Muscle layer of duodenum (tissue), 2 donors: ENCODE measurements around the gene ZNF423.

Experiments used
- H3K27ac ChIP-seq: one replicate; pipeline ENCODE4 v1.7.0; 2013; ENCODE audit warnings: mild to moderate bottlenecking, low read length
- H3K27me3 ChIP-seq: one replicate; pipeline ENCODE4 v1.7.0; 2013; ENCODE audit warnings: low read depth, mild to moderate bottlenecking, control low read depth, low read length
- H3K36me3 ChIP-seq, 2 donors: one replicate each; pipeline ENCODE4 v1.7.0; 2013; ENCODE audit warnings: low read length in 2 of 2, control low read depth in 1 of 2, mild to moderate bottlenecking in 1 of 2; ENCODE audit not compliant: insufficient read depth in 2 of 2, control insufficient read depth in 1 of 2
- H3K4me1 ChIP-seq, 2 donors: one replicate each; pipeline ENCODE4 v1.7.0; 2013; ENCODE audit warnings: low read length in 2 of 2, mild to moderate bottlenecking in 2 of 2, control low read depth in 1 of 2, moderate library complexity in 1 of 2; ENCODE audit not compliant: insufficient read depth in 2 of 2, control insufficient read depth in 1 of 2
- H3K4me3 ChIP-seq, 2 donors: one replicate each; pipeline ENCODE4 v1.7.0; 2013; ENCODE audit warnings: low read length in 2 of 2, low read depth in 1 of 2, mild to moderate bottlenecking in 1 of 2
- H3K9me3 ChIP-seq, 2 donors: one replicate each; pipeline ENCODE4 v1.7.0; 2013; ENCODE audit warnings: low read length in 2 of 2, control low read depth in 1 of 2, mild to moderate bottlenecking in 1 of 2; ENCODE audit not compliant: control insufficient read depth in 1 of 2
- donor health status: healthy.

Gene ZNF423

DNA sequence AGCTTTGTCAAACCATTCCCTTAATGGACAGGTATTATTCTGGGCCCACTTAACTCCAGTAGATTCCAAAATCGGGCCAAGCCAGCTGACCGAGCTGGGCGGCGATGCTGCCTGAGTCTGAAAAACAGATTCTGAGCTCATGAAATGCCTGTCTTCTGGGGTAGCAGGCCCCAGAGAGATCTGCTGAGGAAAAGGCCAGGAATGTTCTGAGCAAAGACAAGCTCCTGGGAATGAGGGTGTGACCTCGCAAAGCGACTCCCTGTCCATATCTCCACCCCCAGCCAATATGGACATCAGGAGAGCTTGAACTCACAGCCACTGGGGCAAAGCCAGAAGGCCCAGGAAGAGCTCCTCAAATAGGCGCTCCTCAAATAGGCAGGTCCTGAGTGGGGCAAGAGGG is 23.7 kb downstream of the ZNF423 start:
- Histone ChIP-seq H3K9me3 (no peaks in the 10 kb centered on the region), H3K27ac (peak overlapping the region; percentile 17), H3K36me3 (no peaks in the 10 kb centered on the region), H3K27me3 (no peaks in the 10 kb centered on the region), H3K4me1 (peaks cover 11 to 63% of the 10 kb centered on the region in 2 donors), H3K4me3 (no peak overlapping the region)

DNA sequence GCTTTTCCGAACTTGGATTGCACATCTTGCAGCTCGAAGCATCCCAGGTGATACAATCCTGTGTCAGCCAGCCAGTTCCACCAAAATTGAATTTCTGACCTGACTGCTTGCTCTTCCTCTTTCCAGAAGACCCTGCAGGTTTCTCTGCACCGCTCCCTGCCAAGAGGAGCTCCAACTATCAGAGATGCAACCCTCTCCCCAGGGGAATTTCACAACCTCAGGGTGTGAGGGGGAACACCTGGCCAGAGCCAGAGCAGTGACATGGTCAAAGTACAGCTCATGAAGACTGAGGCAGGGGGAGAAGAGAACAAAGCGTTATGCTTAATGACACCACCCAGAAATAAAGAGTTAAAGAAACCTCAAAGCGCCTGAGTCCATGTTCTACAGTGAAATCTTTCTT is 25.0 kb downstream of the ZNF423 start:
- no peak overlapping the region for H3K27ac ChIP-seq
- no peaks in the 10 kb centered on the region for H3K27me3 ChIP-seq
- H3K9me3 ChIP-seq: no peaks in the 10 kb centered on the region
- peaks cover 9 to 52% of the 10 kb centered on the region in 2 donors for H3K4me1 ChIP-seq
- no peak overlapping the region for H3K4me3 ChIP-seq
- H3K36me3 ChIP-seq: no peaks in the 10 kb centered on the region

DNA sequence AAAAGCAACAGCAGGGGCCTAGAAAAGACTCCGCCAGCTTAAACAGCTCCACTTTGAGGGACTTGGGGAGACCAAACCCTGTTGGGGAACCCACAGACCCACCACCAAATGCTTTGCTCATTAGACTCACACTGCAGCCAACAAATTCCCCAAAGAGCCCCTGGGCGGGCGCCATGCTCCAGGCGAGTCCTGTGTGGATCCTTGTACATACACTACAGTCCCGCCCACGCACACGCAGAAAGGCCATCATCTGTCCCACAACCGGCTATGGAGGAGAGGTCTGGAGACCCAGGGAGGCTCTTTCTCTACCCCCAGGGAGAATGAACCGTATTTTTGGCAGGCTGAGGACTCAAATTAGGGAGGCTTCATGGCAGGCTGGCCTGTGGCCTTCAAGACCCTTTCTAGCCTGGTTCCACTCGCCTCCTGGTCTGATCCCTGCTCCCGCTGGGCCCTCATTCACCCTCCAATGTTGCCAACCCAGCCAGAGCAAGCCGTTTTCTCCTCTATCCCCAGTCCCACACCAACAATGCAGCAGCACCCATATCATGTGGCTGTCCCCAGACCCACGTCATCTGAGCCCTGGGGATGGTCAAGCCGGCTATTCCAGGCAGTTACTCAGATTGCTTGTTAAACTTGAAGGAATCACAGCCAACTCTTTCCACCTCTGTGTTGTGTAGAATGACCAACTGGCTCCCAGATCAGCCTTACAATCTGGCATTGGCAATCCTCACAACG is 27.2 kb downstream of the ZNF423 start:
- peak overlapping the region; percentile 1 for H3K27ac ChIP-seq
- H3K4me1 ChIP-seq: peaks cover 3 to 31% of the 10 kb centered on the region in 2 donors

DNA sequence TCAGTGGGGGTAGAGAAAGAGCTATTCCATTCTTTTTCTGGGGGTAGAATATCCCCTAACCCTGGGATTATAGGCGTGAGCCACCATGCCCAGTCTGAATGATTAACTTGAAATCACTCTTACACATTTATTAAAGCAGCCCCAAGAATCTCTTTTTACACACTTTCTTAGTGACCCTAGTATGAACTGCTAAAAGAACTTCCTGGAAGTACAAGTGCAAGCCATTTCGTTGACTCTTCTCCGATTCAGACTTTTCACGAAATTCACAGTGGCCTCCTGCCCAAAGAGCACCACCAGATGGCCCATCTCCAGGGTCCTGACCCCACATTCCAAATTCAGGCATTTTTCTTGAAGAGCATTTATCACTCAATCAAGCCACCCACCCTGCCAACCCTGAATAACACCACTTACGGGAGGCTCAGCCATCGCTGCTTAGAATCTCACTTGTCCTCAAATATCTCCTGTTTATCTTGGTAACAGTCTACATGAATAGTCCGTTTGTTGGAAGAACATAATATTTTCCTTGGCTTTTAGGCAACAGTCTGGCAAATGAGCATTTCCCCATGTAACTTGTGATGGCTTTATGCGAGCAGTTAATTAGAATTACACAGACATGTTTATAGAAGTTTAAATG is 28.0 kb downstream of the ZNF423 start:
- peak overlapping the region; percentile 25 for H3K27ac ChIP-seq

More for the DNA sequence above, 27.2 kb downstream of the ZNF423 start:
- Histone ChIP-seq H3K9me3 (no peaks in the 10 kb centered on the region), H3K4me3 (no peak overlapping the region), H3K27me3 (no peaks in the 10 kb centered on the region), H3K36me3 (no peaks in the 10 kb centered on the region)

GRCh38 chr16:49826515-49826914 is 29.4 kb downstream of the ZNF423 start:
- Histone ChIP-seq H3K27ac (no peak overlapping the region), H3K36me3 (no peaks in the 10 kb centered on the region), H3K4me1 (peaks cover 3 to 22% of the 10 kb centered on the region in 2 donors), H3K4me3 (no peak overlapping the region), H3K9me3 (no peaks in the 10 kb centered on the region), H3K27me3 (no peaks in the 10 kb centered on the region)

More for the DNA sequence above, 28.0 kb downstream of the ZNF423 start:
- Histone ChIP-seq H3K9me3 (no peaks in the 10 kb centered on the region), H3K4me3 (no peak overlapping the region), H3K36me3 (no peaks in the 10 kb centered on the region), H3K27me3 (no peaks in the 10 kb centered on the region), H3K4me1 (peaks cover 3 to 28% of the 10 kb centered on the region in 2 donors)

DNA sequence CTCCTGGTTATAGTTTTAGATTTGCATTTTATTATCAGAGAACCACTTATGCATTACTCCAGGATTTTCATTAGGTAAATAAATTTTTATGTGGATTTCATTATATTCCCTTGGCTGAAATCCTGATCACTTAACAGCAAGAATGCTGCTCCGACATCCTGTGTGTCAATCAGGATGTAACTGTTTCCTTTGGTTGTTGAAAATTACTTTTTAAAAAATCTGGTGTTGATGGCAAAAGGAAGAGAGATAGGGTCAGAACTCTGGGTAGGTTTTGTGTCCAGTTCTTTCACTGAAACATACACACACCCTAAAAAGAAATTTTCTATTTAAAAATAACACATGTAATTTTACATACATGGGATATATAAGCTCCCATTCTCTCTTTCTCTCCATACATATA is 30.9 kb downstream of the ZNF423 start:
- H3K4me1 ChIP-seq: peaks cover 3 to 26% of the 10 kb centered on the region in 2 donors
- no peaks in the 10 kb centered on the region for H3K36me3 ChIP-seq
- no peak overlapping the region for H3K27ac ChIP-seq

DNA sequence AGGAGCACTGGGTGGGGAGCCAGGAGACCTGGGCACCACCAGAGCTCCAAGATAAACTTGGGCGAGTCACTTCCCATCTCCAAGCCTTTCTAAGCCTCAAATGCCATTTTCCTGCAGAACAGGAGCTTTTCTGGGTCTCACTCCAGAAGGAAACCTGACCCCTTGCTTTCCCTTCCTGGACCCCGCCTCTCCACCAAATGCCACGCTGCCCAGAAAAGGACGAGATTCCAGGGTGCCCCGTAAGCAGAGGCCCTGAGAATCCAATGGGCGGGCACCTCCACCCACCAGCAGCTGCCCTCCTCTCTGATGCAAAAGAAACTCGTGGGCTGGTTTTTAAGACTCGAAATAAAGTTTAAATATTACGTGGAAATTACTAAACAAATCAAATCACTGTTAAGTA is 31.3 kb downstream of the ZNF423 start:
- Histone ChIP-seq H3K27me3 (no peaks in the 10 kb centered on the region), H3K4me3 (no peak overlapping the region), H3K36me3 (no peaks in the 10 kb centered on the region), H3K27ac (no peak overlapping the region), H3K4me1 (peaks cover 3 to 26% of the 10 kb centered on the region in 2 donors), H3K9me3 (no peaks in the 10 kb centered on the region)

More for the DNA sequence above, 30.9 kb downstream of the ZNF423 start:
- Histone ChIP-seq H3K9me3 (no peaks in the 10 kb centered on the region), H3K4me3 (no peak overlapping the region), H3K27me3 (no peaks in the 10 kb centered on the region)

DNA sequence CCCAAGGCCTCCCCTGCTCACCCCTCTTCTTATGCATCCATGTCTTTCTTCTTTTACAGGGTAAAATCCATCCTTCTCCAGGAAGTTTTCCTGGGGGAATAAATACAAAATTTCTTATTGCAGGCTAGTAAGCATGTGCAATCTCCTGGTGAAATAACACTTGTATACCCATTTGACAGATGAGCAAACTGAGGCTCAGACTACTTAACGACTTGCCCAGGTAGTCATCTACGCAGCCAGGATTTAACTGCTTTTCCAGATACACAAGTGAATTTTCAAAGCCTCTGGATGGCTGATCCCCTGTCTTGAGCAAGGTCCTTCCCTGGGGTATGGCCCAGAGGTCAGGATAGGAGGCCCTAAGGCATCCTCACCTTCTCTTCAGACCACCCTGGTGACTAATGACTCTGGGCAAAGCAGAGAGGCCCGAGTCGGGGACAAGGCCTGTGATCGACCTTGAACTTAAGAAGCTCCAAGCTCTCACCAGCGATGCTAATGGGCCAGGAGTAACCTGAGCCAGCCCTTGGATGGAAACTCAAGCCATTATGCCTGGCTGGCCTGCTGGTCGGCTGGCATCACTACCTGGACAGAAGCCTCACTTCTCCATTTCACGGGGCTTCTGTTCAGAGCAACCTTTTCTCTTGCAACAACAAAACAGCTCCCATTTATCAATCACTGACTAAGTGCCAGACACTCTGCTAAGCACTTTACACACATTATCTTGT is 33.1 kb downstream of the ZNF423 start:
- no peak overlapping the region for H3K4me3 ChIP-seq
- no peak overlapping the region for H3K27ac ChIP-seq
- no peaks in the 10 kb centered on the region for H3K36me3 ChIP-seq
- peaks cover 3 to 16% of the 10 kb centered on the region in 2 donors for H3K4me1 ChIP-seq
- H3K27me3 ChIP-seq: no peaks in the 10 kb centered on the region
- H3K9me3 ChIP-seq: no peaks in the 10 kb centered on the region

DNA sequence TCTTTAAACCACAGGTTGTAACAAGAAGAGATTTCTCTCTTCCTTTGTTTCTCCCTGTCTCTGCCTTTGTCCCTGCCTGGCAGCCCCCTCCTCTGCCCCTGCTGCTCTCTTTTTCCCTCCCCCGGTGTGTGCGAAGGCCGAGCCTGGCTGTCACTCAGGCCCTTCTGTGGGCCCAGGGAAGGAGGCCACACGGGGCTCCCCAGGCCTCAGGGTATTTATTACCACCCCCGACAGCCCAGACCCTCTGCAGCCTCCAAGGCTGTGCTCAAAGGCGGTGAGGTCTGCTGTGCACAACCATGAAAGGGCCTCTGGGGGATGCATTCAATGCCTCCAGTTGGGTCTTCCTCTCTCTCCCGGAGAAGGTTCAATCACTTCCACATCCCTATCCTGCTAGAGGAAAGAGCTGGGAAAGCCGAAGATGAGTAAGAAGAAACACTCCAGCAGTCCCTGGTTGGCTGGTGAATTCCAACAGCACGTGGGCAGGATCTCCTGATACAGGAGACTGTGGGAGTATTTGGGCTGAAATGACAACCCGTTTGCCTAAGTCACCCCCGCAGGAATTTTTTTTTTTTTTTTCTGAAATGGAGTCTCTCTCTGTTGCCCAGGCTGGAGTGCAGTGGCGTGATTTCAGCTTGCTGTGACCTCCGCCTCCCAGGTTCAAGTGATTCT is 34.2 kb downstream of the ZNF423 start:
- no peaks in the 10 kb centered on the region for H3K27me3 ChIP-seq
- no peaks in the 10 kb centered on the region for H3K9me3 ChIP-seq
- H3K4me3 ChIP-seq: no peak overlapping the region
- H3K36me3 ChIP-seq: no peaks in the 10 kb centered on the region
- H3K27ac ChIP-seq: no peak overlapping the region
- peaks cover 3 to 9% of the 10 kb centered on the region in 2 donors for H3K4me1 ChIP-seq

DNA sequence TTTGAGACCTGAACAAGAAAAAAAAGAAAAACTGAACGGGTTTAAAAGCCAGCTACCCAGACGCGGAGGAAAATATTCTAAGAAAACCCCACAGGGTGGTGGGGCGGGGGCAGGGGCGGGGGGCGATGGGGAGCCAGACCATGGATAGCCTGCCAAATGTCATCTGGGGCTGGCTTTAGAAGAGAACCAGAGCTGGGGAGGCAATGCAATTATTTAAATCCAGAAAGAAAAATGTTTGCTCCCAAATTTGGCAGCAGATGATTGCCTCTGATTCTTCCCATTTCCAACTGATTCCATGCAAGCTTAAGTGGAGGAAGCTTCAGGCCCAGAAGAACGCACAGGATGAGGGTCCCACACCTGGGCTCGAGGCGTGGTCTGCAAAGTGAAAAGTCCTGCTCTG is 34.8 kb downstream of the ZNF423 start:
- Histone ChIP-seq H3K9me3 (no peaks in the 10 kb centered on the region), H3K36me3 (no peaks in the 10 kb centered on the region), H3K27ac (no peak overlapping the region), H3K4me1 (peaks cover under 1 to 9% of the 10 kb centered on the region in 2 donors), H3K27me3 (no peaks in the 10 kb centered on the region), H3K4me3 (no peak overlapping the region)
